Neural progenitor cell (in vitro differentiated cells): ENCODE measurements around the gene HTR1D.

Experiments
- CTCF ChIP-seq: fragments of 200-600 bp; sonication (generic); IDR thresholded peaks from 2 replicates; pipeline ENCODE4 v1.5.1; 2017; ENCODE audit warnings: antibody characterized with exemption, mild to moderate bottlenecking
- EZH2 ChIP-seq: fragments of 200-600 bp; sonication (generic); IDR thresholded peaks from 2 replicates; pipeline ENCODE4 v1.6.1; 2017; ENCODE audit warnings: antibody characterized with exemption, mild to moderate bottlenecking, moderate library complexity
- EZH2phosphoT487 ChIP-seq: fragments of 200-600 bp; sonication (generic); IDR thresholded peaks from 2 replicates; pipeline ENCODE4 v1.6.1; 2017; ENCODE audit warnings: antibody characterized with exemption

- TF ChIP-seq EZH2 (no peak), CTCF (no peak), EZH2phosphoT487 (no peak)
These were observed 38.9 kb downstream of the HTR1D start for GRCh38 chr1:23178414-23178813.
